Left renal cortex interstitium (tissue), 4 donors: ENCODE measurements around the gene STAB2. TPM values are rescaled to one million over a fixed set of nuclear protein-coding genes. Genes with fewer than 3 reads are reported as not detected.
A peak's percentile ranks its signal among the peaks of the same experiment; 100 is the strongest.

Source experiments
- DNase-seq, 4 donors: peaks; one replicate each; pipeline ENCODE4 v3.0.0-alpha.2; 2013; ENCODE audit warnings: low read depth in 4 of 4, low spot score in 2 of 4, missing footprints in 1 of 4
- polyA plus RNA-seq, 4 donors: library from polyadenylated mRNA; unstranded; fragments of 120-200 nt; gene quantifications; one replicate each; pipeline ENCODE4 v1.2.1, GENCODE V29; 2013; ENCODE audit not compliant: insufficient read length in 4 of 4

STAB2 gene
- polyA plus RNA-seq: 1 to 10 TPM in 3 of 4 donors, under 1 TPM in 1; 0.55 to 1.3 (median 1.1) TPM

- DNase-seq: no peak
Observed at GRCh38 chr12:103586791-103587370, at the start of gene STAB2. TSS of gene STAB2 (plus strand) at chr12:103587273. CDS start at chr12:103587477, 204 bp downstream.

- DNase-seq: no peak
Observed at GRCh38 chr12:103538397-103538796, 48.7 kb upstream of the STAB2 start.

GRCh38 chr12:103540319-103540718, 46.8 kb upstream of the STAB2 start:
- DNase-seq: no peak

GRCh38 chr12:103542078-103542477, 45.0 kb upstream of the STAB2 start:
- DNase-seq: no peak

- DNase-seq: no peak
Observed at GRCh38 chr12:103546959-103547358, 40.1 kb upstream of the STAB2 start.

- no peak for DNase-seq
Observed at GRCh38 chr12:103547376-103547775, 39.7 kb upstream of the STAB2 start.

GRCh38 chr12:103547929-103548328, 39.1 kb upstream of the STAB2 start:
- no peak for DNase-seq

- DNase-seq: peak in 3 of 4 donors; percentile 34 to 56 (median 42)
Observed at GRCh38 chr12:103548622-103549601, 38.2 kb upstream of the STAB2 start.

- DNase-seq: no peak
Observed at GRCh38 chr12:103556890-103557627, 30.0 kb upstream of the STAB2 start.

- DNase-seq: no peak
Observed at GRCh38 chr12:103557628-103558010, 29.5 kb upstream of the STAB2 start.

GRCh38 chr12:103558879-103559278, 28.2 kb upstream of the STAB2 start:
- DNase-seq: no peak

GRCh38 chr12:103560604-103561101, 26.4 kb upstream of the STAB2 start:
- DNase-seq: no peak

- no peak for DNase-seq
Observed at GRCh38 chr12:103561174-103561573, 25.9 kb upstream of the STAB2 start.

- DNase-seq: no peak
Observed at GRCh38 chr12:103566398-103566797, 20.7 kb upstream of the STAB2 start.

GRCh38 chr12:103569278-103569677, 17.8 kb upstream of the STAB2 start:
- no peak for DNase-seq

- no peak for DNase-seq
Observed at GRCh38 chr12:103571286-103571685, 15.8 kb upstream of the STAB2 start.

- DNase-seq: no peak
Observed at GRCh38 chr12:103572312-103573045, 14.6 kb upstream of the STAB2 start.

- DNase-seq: no peak
Observed at GRCh38 chr12:103573185-103573584, 13.9 kb upstream of the STAB2 start.

- no peak for DNase-seq
Observed at GRCh38 chr12:103578926-103579325, 8.1 kb upstream of the STAB2 start.

- DNase-seq: no peak
Observed at GRCh38 chr12:103580026-103580425, 7.0 kb upstream of the STAB2 start.
